ENCODE results near the gene COL5A3.

DNA sequence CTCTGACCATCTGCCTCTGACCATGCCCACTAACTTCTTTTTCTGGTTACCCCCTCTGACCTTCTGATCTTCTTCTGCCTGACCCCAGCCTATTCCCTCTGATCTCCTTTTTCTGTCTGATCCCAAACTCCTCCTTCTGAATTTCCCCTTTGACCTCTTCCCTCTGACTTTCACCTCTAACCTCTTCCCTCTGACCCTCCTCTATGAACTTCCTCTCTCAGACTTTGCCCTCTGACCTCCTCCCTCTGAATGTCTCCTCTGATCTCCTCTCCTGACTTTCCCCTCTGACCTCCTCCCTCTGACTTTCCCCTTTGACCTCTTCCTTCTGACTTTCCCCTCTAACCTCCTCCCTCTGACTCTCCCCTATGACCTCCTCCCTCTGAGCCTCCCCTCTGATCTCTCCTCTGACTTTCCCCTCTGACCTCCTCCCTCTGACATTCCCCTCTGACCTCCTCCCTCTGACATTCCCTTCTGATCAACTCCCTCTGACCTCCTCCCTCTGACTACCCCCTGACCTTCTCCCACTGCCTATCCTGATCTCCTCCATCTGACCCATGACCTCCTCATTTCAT lies 3.5 kb downstream of the COL5A3 start:
- TF ChIP-seq POLR2A (IDR thresholded peaks at IDR 0.05; ENCODE audit: low read length) (no peak), GATA1 (IDR thresholded peaks at IDR 0.05; ENCODE audit: low read depth, low read length) (no peak)

All from erythroblast (primary cell).